Subcutaneous abdominal adipose tissue (tissue), 5 donors: ENCODE measurements around the gene CDC42BPG.

Experiments
- H3K27ac ChIP-seq: one replicate; pipeline ENCODE4 v1.7.0; 2013; ENCODE audit warnings: low read depth, mild to moderate bottlenecking, inconsistent platforms, low read length, moderate library complexity
- H3K27me3 ChIP-seq, 5 donors: one replicate each; pipeline ENCODE4 v1.7.0; 2013; ENCODE audit warnings: low read length in 5 of 5, inconsistent platforms in 1 of 5; ENCODE audit not compliant: control insufficient read depth in 5 of 5, insufficient read depth in 4 of 5
- H3K36me3 ChIP-seq, 5 donors: one replicate each; pipeline ENCODE4 v1.7.0; 2013; ENCODE audit warnings: low read length in 5 of 5; ENCODE audit not compliant: control insufficient read depth in 5 of 5, insufficient read depth in 5 of 5
- H3K4me1 ChIP-seq, 5 donors: one replicate each; pipeline ENCODE4 v1.7.0; 2013; ENCODE audit warnings: low read length in 5 of 5, mild to moderate bottlenecking in 3 of 5, moderate library complexity in 1 of 5; ENCODE audit not compliant: control insufficient read depth in 5 of 5, insufficient read depth in 5 of 5
- H3K4me3 ChIP-seq, 5 donors: one replicate each; pipeline ENCODE4 v1.7.0; 2013; ENCODE audit warnings: low read length in 5 of 5, low read depth in 1 of 5
- H3K9ac ChIP-seq, 5 donors: one replicate each; pipeline ENCODE4 v1.7.0; 2013; ENCODE audit warnings: low read length in 5 of 5, mild to moderate bottlenecking in 4 of 5, moderate library complexity in 3 of 5
- H3K9me3 ChIP-seq, 5 donors: one replicate each; pipeline ENCODE4 v1.7.0; 2013; ENCODE audit warnings: low read length in 5 of 5; ENCODE audit not compliant: control insufficient read depth in 5 of 5
- donor health status: healthy.
- donor health status: healthy.
- donor health status: healthy.
- donor health status: healthy.
- donor health status: healthy.

The CDC42BPG gene

DNA sequence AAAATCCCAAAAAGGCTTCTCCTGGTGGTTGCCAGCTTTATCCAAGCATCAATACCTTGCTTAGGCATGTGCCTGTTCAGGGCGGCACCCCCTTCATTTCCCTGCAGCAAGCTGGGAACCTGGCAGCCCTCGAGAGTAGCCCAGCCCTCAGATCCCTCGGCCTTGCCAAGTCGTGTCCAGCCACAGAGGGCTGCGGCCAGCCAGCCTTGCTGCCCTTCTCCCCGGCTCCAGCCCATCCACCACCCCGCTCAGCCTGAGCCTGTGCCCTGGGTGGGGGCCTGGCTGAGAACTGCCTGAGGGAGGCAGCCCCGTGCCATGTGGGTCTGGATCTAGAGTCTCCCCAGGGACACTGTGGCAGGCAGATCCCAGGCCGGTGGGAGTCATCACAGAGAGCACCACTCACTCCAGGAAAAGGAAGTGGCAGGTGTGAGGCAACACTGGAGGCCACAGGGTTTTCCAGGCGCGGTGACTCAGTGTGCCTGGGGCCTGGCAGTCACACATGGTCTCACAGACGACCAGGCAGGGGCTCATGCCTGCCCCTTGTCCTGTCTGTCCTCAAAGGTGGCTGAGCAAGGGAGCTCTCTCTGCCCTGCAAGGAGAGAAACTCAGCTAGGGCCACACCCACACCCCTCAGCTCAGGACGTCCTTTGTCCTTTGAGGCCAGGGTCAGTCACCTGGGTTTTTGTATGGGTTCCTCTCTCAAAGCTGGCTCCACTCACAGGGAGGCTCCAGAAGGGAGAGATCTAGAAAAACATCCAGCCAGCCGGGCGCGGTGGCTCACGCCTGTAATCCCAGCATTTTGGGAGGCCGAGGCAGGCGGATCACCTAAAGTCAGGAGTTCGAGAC is 12.2 kb upstream of the CDC42BPG start:
- no peaks in the 10 kb centered on the region for H3K9me3 ChIP-seq
- H3K36me3 ChIP-seq = peaks cover 0 to 73% (median 54%) of the 10 kb centered on the region in 5 donors
- H3K4me3 ChIP-seq = peak overlapping the region in 1 of 5 donors; percentile 11
- peak overlapping the region in 2 of 5 donors; percentile 28 to 30 for H3K9ac ChIP-seq
- peaks cover 0 to 2% (median 0%) of the 10 kb centered on the region in 5 donors for H3K27me3 ChIP-seq
- H3K4me1 ChIP-seq = peaks cover 20 to 87% (median 78%) of the 10 kb centered on the region in 5 donors
- H3K27ac ChIP-seq = peak overlapping the region; percentile 83

DNA sequence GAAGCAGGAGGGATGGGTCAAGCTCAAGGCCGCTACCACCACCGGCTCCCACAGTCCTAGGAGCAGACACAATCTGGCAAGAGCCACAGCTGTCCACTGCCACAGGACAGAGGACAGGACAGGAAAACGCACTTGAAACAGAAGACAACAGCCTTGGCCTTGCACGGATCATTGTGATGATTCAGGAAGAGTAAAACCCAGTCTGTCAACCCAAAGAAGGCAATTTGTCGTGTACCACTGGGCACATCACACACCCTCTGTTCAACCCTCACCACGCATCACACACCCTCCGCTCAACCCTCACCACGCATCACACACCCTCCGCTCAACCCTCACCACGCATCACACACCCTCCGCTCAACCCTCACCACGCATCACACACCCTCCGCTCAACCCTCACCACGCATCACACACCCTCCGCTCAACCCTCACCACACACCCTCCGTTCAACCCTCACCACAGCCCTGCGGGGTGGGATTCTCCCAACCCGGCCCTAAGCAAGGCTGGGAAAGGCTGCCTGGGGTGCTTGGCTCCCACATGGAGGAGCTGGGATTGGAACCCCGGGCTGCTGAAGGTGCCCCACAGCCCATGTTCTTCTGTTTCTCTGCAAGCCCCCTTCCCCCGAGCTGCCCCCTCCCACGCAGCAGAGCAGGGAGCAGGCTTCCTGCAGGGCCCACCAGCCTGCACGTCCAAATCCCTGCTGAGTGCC is 11.3 kb upstream of the CDC42BPG start:
- H3K9ac ChIP-seq = peak overlapping the region in 2 of 5 donors; percentile 28 to 35

DNA sequence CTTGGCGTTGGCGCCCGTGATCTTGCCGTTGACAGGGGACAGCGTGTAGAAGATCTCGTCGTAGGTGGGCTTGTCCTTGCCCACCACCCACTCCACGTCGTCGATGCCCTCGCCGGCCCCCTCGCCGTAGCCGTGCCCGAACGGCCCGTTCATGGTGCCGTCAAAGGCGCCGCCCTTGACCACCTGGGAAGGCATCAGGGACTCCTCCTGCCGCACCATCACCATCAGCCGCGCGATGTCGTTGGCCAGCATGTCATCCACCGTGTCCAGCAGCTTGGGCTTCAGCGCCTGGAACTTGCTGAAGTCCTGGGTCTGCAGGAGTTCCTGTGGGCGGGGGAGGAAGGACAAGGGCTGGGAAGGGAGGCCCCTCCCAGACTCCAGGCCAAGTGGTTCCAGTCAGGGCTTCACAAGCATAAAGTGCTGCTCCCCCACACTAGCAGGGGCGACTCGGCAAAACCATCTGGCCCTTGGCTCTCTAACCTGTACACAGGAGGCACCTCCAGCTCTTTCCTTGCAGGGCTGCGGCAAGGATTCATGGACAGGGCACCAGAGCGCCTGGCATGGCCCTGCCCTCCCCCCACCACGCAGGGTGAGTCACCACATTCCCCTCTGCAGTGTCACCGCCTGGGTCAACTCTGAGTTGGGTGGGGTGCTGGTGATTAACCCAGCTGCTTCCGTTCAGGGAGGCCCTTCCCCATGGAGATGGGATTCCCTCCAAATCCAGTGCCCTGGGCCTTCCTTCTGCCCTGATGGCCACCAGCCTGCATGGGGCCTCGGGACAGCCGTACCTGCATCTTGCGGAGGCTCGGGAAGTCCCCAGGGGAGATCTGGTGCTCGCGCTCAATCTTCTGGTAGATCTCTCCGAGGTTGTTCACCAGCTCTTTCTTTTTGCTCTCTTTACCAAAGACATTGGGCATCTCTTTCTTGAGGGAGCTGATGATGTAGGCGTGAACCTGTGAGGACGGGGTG is 10.4 kb upstream of the CDC42BPG start:
- peaks cover 0 to 72% (median 52%) of the 10 kb centered on the region in 5 donors for H3K36me3 ChIP-seq
- peak overlapping the region in 3 of 5 donors; percentile 12 to 47 (median 24) for H3K4me3 ChIP-seq
- H3K27ac ChIP-seq = peak overlapping the region; percentile 83
- H3K4me1 ChIP-seq = peaks cover 20 to 90% (median 82%) of the 10 kb centered on the region in 5 donors
- H3K27me3 ChIP-seq = peaks cover 0 to 2% (median 0%) of the 10 kb centered on the region in 5 donors
- H3K9me3 ChIP-seq = no peaks in the 10 kb centered on the region
- peak overlapping the region in 1 of 5 donors; percentile 35 for H3K9ac ChIP-seq

More for the DNA sequence above, 11.3 kb upstream of the CDC42BPG start:
- peak overlapping the region in 3 of 5 donors; percentile 12 to 24 (median 13) for H3K4me3 ChIP-seq
- H3K9me3 ChIP-seq = no peaks in the 10 kb centered on the region
- H3K27ac ChIP-seq = peak overlapping the region; percentile 83
- peaks cover 19 to 89% (median 79%) of the 10 kb centered on the region in 5 donors for H3K4me1 ChIP-seq
- peaks cover 0 to 77% (median 56%) of the 10 kb centered on the region in 5 donors for H3K36me3 ChIP-seq
- peaks cover 0 to 2% (median 0%) of the 10 kb centered on the region in 5 donors for H3K27me3 ChIP-seq

DNA sequence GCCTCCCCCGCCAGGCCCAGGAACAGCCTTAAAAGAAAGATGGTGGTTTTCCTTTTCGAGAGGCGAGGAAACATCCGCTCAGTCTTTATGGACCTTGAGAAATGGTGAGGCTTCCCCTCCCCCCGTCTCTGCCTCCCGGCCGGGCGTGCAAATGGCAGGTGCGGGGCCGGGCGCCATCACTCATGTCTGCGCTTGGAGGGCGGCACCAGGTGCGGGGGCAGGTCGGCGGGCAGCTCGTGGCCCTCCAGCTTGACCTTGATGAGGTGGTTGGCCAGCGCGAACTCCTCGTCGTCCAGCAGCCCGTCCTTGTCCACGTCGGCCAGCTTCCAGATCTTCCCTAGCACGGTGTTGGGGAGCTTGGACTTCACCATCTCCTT is 9.7 kb upstream of the CDC42BPG start:
- Histone ChIP-seq H3K4me3 (peak overlapping the region in 3 of 5 donors; percentile 12 to 47 (median 24)), H3K36me3 (peaks cover 0 to 65% (median 46%) of the 10 kb centered on the region in 5 donors), H3K9me3 (no peaks in the 10 kb centered on the region), H3K27ac (peak overlapping the region; percentile 83), H3K9ac (no peak overlapping the region), H3K27me3 (peaks cover 0 to 2% (median 0%) of the 10 kb centered on the region in 5 donors), H3K4me1 (peaks cover 24 to 90% (median 83%) of the 10 kb centered on the region in 5 donors)

DNA sequence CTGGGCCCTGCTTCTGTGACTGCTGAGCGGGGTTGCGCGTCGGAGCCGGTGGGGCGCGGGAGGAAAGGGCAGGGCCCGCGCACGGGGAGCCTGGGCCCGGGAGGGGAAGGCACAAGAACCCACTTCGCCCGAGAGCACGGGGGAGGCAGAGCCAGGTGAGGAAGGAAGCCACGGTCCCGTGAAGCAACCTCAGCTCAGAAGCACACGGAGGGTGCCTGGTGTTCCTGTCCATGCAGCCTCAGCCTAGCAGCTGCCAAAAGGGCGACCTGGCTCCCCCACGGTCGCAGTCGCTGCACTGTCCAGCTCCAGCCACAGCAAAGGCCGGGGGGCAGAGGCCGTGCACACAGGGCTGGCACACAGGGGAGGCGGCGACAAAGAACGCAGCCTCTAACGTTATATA is 9.3 kb upstream of the CDC42BPG start:
- Histone ChIP-seq H3K27ac (peak overlapping the region; percentile 83), H3K4me1 (peaks cover 25 to 90% (median 83%) of the 10 kb centered on the region in 5 donors), H3K27me3 (peaks cover 0 to 2% (median 0%) of the 10 kb centered on the region in 5 donors), H3K9ac (peak overlapping the region in 2 of 5 donors; percentile 35 to 38), H3K9me3 (no peaks in the 10 kb centered on the region), H3K36me3 (peaks cover 0 to 61% (median 41%) of the 10 kb centered on the region in 5 donors), H3K4me3 (no peak overlapping the region)

DNA sequence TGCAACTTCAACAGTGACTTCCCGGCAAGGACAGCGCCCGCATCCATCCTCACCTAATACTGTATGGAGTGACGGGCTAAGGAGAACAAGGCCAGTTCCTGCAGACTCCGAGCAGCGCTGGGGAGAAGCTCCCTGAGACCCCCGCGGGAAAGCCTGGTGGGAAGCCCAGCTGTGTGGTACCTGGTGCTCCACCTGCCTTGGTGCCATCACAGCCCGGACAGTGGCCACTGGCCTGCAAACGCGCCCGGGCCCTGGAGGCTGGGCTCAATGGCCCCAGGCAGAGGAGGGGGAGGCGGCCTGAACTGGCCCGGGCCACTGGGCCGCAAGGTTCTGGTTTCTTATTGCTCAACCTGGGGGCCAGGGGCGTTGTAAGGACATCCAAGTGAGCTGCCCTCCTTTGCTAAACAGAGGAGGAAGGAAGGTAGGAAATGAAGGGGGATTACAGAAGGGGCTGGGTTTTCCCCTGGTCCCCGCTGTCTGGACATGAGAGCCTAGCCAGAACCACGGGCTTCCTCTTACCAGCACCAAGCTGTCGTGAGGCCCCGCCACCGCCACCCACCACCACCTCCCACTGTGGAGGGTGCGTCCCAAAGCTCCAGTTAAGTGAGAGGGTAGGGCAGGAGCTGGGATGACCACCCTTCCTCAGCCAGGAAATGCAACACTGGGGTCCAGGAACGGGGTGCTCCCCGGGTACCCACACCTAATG is 8.5 kb upstream of the CDC42BPG start:
- H3K27me3 ChIP-seq = peaks cover 0 to 2% (median 0%) of the 10 kb centered on the region in 5 donors
- peak overlapping the region; percentile 83 for H3K27ac ChIP-seq
- H3K4me1 ChIP-seq = peaks cover 25 to 94% (median 85%) of the 10 kb centered on the region in 5 donors
- H3K36me3 ChIP-seq = peaks cover 0 to 56% (median 36%) of the 10 kb centered on the region in 5 donors
- no peak overlapping the region for H3K4me3 ChIP-seq
- no peaks in the 10 kb centered on the region for H3K9me3 ChIP-seq
- peak overlapping the region in 2 of 5 donors; percentile 35 to 38 for H3K9ac ChIP-seq

GRCh38 chr11:64851831-64852351 is 7.4 kb upstream of the CDC42BPG start:
- Histone ChIP-seq H3K4me3 (no peak overlapping the region), H3K4me1 (peaks cover 27 to 93% (median 84%) of the 10 kb centered on the region in 5 donors), H3K9me3 (no peaks in the 10 kb centered on the region), H3K36me3 (peaks cover 0 to 50% (median 32%) of the 10 kb centered on the region in 5 donors), H3K27me3 (peaks cover 0 to 2% (median 0%) of the 10 kb centered on the region in 5 donors), H3K27ac (peak overlapping the region; percentile 83), H3K9ac (no peak overlapping the region)

GRCh38 chr11:64850979-64851567 is 6.6 kb upstream of the CDC42BPG start:
- Histone ChIP-seq H3K9ac (peak overlapping the region in 2 of 5 donors; percentile 24 to 25), H3K27me3 (no peaks in the 10 kb centered on the region), H3K4me3 (no peak overlapping the region), H3K27ac (peak overlapping the region; percentile 83), H3K9me3 (no peaks in the 10 kb centered on the region), H3K4me1 (peaks cover 22 to 85% (median 76%) of the 10 kb centered on the region in 5 donors), H3K36me3 (peaks cover 0 to 42% (median 28%) of the 10 kb centered on the region in 5 donors)
